AG04449 (cell line): ENCODE results near the gene FBLIM1.

Source experiments
- CTCF ChIA-PET: fragments of 350-600 bp; formaldehyde crosslinking; extraction: SDS; loops from one replicate; lab custom pipeline; 2021; ENCODE audit warnings: antibody characterized with exemption; lab: Yijun Ruan, JAX
- POLR2A ChIA-PET: fragments of 400-600, 350-600 bp; formaldehyde crosslinking; extraction: SDS; loops from one replicate; lab custom pipeline; 2020; ENCODE audit warnings: antibody characterized with exemption, inconsistent platforms; lab: Yijun Ruan, JAX
- DNase-seq: peaks from one replicate; pipeline ENCODE4 v3.0.0-alpha.2; 2010; ENCODE audit warnings: low read depth, low spot score
- H3K4me3 ChIP-seq: 2 replicates; pipeline ENCODE4 v1.5.1; 2011; ENCODE audit warnings: low read depth, mild to moderate bottlenecking, control low read depth, low read length
- CTCF ChIP-seq: IDR thresholded peaks from one replicate; pipeline ENCODE4 v1.5.1; 2011; ENCODE audit warnings: mild to moderate bottlenecking, moderate library complexity, low read length, control low read depth, inconsistent platforms; ENCODE audit not compliant: insufficient read depth; ENCODE audit errors: missing control alignments

FBLIM1 gene

GRCh38 chr1:15775706-15776105, 17.1 kb downstream of the FBLIM1 start:
- POLR2A ChIA-PET, result interaction anchor here (1.1 kb wide), 1 partner anchor 16 kb away, joined by 3 read pairs; no protein-coding TSS in a partner anchor

GRCh38 chr1:15777909-15778707, 19.5 kb downstream of the FBLIM1 start:
- CTCF ChIA-PET, result interaction anchor here (1.4 to 4.2 kb wide), 2 partner anchors 9 to 13 kb away, joined by 4 to 24 read pairs; no protein-coding TSS in a partner anchor
- DNase-seq, result no peak
- no peak for TF ChIP-seq CTCF
- no peak overlapping the region for H3K4me3 ChIP-seq
- POLR2A ChIA-PET, result no interaction called here

More at GRCh38 chr1:15775706-15776105, 17.1 kb downstream of the FBLIM1 start:
- CTCF ChIA-PET, result interaction anchor here (0.6 to 2.0 kb wide), 6 partner anchors 9 to 258 kb away, joined by 3 to 9 read pairs (median 4); partner anchors contain the start of gene ZBTB17
- no peak for DNase-seq
- H3K4me3 ChIP-seq, result no peak overlapping the region
- TF ChIP-seq CTCF, result no peak

- TF ChIP-seq CTCF, result no peak
- POLR2A ChIA-PET, result no interaction called here
- CTCF ChIA-PET, result interaction anchor here (1.2 kb wide), 1 partner anchor 10 kb away, joined by 5 read pairs; no protein-coding TSS in a partner anchor
- DNase-seq, result no peak
- no peak overlapping the region for H3K4me3 ChIP-seq
These were observed 27.1 kb downstream of the FBLIM1 start for GRCh38 chr1:15785683-15786082.

GRCh38 chr1:15786581-15786980, 28.0 kb downstream of the FBLIM1 start:
- no peak overlapping the region for H3K4me3 ChIP-seq
- no peak for DNase-seq
- TF ChIP-seq CTCF, result no peak
- ChIA-PET POLR2A (no interaction called here), CTCF (interaction anchor here (0.7 to 1.5 kb wide), 3 partner anchors 29 to 268 kb away, joined by 3 read pairs; no protein-coding TSS in a partner anchor)

GRCh38 chr1:15788624-15789301, 30.2 kb downstream of the FBLIM1 start:
- ChIA-PET POLR2A (interaction anchor here (0.7 to 0.8 kb wide), 2 partner anchors 12 to 59 kb away, joined by 3 read pairs; no protein-coding TSS in a partner anchor), CTCF (interaction anchor here (0.8 to 2.1 kb wide), 8 partner anchors 8 to 206 kb away, joined by 3 to 14 read pairs (median 3); no protein-coding TSS in a partner anchor)
- H3K4me3 ChIP-seq, result no peak overlapping the region
- no peak for DNase-seq
- TF ChIP-seq CTCF, result no peak
